GM12892 (cell line): ENCODE measurements around the gene SERBP1.

ENCODE experiments used
- POLR2A ChIP-seq: IDR thresholded peaks from 2 replicates; pipeline ENCODE4 v1.6.1; 2011; ENCODE audit warnings: low read depth, low read length, control low read depth
- POLR2AphosphoS5 ChIP-seq: IDR thresholded peaks from 2 replicates; pipeline ENCODE4 v1.6.1; 2011; ENCODE audit warnings: low read depth, low read length, control low read depth

GRCh38 chr1:67405473-67406245, 24.5 kb downstream of the SERBP1 start:
- TF ChIP-seq POLR2A, result no peak
- no peak for TF ChIP-seq POLR2AphosphoS5
